GM12873 (cell line): ENCODE results near the gene ZFAND6.
A peak's percentile ranks its signal among the peaks of the same experiment; 100 is the strongest.

Experiments used
- CTCF ChIP-seq: IDR thresholded peaks from 2 replicates; pipeline ENCODE4 v1.5.1; 2012; ENCODE audit warnings: low read depth, mild to moderate bottlenecking, moderate library complexity, low read length, control low read depth; ENCODE audit not compliant: insufficient read depth; ENCODE audit errors: missing control alignments

Gene ZFAND6

DNA sequence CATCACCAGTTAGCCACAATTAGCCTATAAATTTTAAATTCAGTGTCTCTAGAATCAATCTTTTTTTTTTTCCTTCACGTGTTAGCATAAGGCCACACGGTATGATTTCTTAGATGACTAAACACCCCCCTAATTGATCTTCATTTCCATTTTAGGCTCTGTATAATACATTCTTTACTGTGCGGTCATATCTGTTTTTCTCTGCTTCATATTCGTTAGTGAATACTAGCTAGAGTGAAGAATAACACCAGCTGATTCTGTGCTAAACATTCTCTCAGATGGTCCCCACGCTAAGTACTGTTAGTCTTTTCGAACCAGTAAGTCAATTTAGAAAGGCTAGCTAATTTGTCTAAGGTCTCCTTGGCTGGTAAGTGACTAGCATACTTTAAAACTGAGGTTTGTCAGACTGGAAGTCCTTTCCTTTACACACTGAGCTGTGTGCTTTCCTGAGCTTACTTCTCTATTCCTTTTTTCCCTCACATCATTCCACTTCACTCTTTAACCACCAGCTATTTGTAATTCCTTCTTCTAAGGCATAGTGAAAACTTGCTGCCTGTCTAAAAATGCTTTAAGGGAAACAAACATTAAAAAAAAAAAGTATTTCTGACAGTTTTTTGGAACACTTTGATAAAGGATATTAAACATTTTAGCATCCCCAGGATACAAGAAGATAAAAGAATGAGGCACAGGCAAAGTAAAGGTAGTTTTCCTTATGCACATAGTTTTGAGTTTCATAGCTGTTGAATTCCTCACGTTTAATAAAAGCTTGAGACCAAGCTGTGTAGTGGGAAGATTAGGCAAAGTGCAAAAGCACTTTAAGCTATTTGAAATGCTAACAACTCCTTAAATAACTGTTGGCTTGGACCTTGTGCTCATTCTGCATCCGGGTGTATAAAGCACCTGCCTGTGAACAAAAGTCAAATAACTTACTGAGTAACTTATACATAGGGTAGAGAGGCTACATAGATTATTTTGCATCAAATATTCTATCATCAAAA lies 17.1 kb downstream of the ZFAND6 start:
- TF ChIP-seq CTCF, result no peak

- no peak for TF ChIP-seq CTCF
These were observed 21.9 kb downstream of the ZFAND6 start for GRCh38 chr15:80081390-80081789.

DNA sequence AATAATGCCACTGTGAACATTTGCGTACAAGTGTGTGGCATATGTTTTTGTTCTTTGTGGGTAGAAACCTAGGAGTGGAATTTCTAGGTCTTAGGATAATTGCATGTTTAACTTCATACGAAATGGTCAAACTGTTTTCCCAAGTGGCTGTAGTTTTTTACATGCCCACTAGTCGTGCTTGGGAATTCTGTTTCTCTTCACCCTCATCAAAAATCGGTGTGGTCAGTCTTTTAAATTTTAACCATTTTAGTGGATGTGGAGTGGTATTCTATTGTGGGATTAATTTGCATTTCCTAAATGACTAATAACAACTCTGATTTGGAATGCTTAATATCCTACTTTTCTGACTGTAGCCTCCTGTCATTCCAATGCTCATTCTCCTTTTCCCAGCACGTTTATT lies 27.6 kb downstream of the ZFAND6 start:
- TF ChIP-seq CTCF, result peak; percentile 9

DNA sequence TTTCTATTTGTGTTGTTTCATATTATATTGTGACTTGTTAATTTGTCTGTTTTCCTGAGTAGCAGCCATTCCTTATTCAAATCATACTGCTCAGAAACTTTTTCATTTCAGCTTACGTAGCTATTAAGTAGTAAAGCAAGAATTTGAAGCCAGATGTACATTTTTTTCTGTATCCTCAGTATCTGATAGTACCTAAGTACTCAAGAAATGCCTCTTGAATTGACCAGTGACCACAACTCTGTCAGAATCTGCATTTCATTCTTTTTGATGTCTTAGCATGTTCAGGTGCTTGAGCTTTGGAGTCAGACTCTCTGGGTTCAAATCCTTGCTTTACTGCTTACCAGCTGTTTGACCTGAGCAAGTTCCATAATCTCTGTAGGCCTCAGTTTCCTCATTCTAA lies 30.6 kb downstream of the ZFAND6 start:
- no peak for TF ChIP-seq CTCF

GRCh38 chr15:80090879-80091503 lies 31.5 kb downstream of the ZFAND6 start:
- TF ChIP-seq CTCF, result peak; percentile 37

DNA sequence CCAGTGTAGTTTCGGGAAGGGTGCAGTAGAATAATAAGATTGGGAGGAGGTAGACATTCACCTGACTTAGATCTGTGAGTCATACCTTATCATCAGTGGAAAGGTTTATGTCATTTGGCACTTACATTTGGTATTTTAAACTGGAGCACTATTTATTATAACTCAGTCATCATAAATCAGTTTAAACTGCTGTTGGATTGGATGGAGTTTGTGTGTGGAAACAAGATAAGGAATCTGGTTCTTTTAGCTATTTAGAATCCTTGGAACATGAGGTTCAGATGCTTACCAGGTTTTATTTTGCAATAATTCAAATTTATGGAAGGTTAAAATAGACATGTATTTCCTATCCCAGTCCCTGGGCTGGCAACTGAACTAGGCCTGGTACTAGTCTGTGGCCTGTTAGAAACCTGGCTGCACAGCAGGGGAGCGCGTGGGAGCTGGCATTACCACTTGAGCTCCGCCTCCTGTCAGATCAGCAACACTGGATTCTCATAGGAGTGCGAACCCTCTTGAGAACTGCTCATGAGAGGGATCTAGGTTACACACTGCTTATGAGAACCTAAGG lies 34.5 kb downstream of the ZFAND6 start:
- no peak for TF ChIP-seq CTCF

DNA sequence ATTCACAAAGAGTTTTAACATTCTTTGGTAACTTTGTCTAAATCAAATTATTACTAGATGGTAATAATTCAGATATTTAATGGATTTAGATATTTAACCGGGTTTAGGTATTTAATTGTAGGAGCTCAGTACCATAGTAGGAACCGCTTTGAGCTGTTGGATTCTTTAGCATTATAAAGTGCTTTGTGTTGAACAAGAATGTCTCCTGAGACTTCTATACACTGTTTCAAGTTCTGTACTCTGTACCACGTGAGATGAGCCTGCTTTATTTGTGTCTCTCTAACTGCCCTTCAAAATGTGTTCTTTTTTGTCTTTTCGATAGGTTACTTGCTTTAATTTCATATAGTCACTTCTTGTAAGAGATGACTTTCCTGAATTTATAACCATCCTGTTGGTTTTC lies 36.0 kb downstream of the ZFAND6 start:
- no peak for TF ChIP-seq CTCF
